ENCODE measurements around the gene GLRX. TPM values are rescaled to one million over a fixed set of nuclear protein-coding genes. Genes with fewer than 3 reads are reported as not detected.

GLRX gene
- total and polyA plus RNA-seq, 10 of the 15 experiments (the other 5 are each of a cell fraction or from before 2014, with no cell fraction given) = 63.0 to 366 (median 186) TPM

DNA sequence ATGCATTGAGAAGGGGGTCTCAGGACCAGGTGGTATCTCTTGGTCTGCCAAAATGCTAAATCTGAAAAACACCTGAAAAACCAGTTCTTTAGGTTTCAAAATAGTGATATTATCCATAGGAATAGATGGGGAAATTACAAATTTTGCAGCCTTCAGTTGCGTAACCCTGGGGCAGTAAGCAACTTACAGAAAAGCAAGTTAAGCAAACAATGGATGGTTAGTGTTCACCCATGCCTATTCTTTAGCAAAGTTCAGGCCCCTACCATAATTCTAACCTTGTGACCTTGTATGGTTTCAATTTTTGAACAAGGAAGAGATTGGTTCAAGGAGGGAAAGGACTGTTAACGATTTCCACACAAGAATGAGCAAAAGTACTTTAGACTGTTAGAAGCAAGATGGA, 24.5 kb downstream of the GLRX start (continued):
- TF ChIP-seq, protein P1, sequence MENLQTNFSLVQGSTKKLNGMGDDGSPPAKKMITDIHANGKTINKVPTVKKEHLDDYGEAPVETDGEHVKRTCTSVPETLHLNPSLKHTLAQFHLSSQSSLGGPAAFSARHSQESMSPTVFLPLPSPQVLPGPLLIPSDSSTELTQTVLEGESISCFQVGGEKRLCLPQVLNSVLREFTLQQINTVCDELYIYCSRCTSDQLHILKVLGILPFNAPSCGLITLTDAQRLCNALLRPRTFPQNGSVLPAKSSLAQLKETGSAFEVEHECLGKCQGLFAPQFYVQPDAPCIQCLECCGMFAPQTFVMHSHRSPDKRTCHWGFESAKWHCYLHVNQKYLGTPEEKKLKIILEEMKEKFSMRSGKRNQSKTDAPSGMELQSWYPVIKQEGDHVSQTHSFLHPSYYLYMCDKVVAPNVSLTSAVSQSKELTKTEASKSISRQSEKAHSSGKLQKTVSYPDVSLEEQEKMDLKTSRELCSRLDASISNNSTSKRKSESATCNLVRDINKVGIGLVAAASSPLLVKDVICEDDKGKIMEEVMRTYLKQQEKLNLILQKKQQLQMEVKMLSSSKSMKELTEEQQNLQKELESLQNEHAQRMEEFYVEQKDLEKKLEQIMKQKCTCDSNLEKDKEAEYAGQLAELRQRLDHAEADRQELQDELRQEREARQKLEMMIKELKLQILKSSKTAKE (IDR thresholded peaks at IDR 0.05; ENCODE audit: low read depth, poor library complexity, severe bottlenecking) = no peak
- TF ChIP-seq CEBPB (IDR thresholded peaks at IDR 0.05; ENCODE audit: borderline replicate concordance in 1 of 2, low read depth in 2 of 2, low read length in 2 of 2) = no peak
- TF ChIP-seq TARDBP (IDR thresholded peaks at IDR 0.05; ENCODE audit: borderline replicate concordance) = no peak
- no peak for TF ChIP-seq MEF2A (IDR thresholded peaks at IDR 0.05; ENCODE audit: insufficient read depth, low read depth, low read length)

DNA sequence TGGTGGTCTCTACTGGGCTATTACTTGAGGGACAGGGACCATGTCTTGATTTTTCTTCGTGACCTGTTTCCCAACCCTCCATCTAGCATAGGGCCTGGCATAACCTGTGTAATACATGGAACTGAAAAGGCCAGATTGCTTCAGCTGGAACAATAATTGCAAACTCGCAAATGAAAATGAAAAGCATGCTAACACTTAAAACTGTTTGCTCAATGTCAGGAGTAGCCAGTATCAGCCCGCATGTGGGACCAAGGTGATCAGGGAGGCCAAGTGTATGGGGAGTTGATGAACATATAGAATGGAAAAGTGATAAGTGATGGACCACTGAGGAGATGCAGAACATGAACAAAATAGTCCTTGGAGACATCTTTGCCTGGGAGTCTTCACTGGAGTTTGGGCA, 25.2 kb downstream of the GLRX start:
- ChIA-PET CTCF (interaction anchor here (1.0 to 1.8 kb wide), 2 partner anchors 11 to 133 kb away, joined by 3 to 5 read pairs; no protein-coding TSS in a partner anchor), RAD21 (ENCODE audit: unreplicated experiment) (no interaction called here), POLR2A (interaction anchor here (1.2 kb wide), 1 partner anchor 24 kb away, joined by 3 read pairs; no protein-coding TSS in a partner anchor), SMC1A (ENCODE audit: uncharacterized antibody, unreplicated experiment) (interaction anchor here (1.3 to 4.9 kb wide), 5 partner anchors 11 to 133 kb away, joined by 3 to 26 read pairs (median 9); partner anchors contain the start of gene GLRX)
- TF ChIP-seq SREBF1 (IDR thresholded peaks at IDR 0.05; ENCODE audit: low read length) (no peak), SMAD1 (IDR thresholded peaks at IDR 0.05; ENCODE audit: low read depth, partially characterized antibody) (no peak), ATF7 (IDR thresholded peaks at IDR 0.05; ENCODE audit: low read depth) (no peak), SUPT20H (IDR thresholded peaks at IDR 0.05; ENCODE audit: borderline replicate concordance, control insufficient read depth, low read depth, low read length) (no peak), SREBF2 (IDR thresholded peaks at IDR 0.05; ENCODE audit: low read length) (no peak), ETV6 (conservative IDR thresholded peaks at IDR 0.05 in 1 of 2, IDR thresholded peaks at IDR 0.05 in 1 of 2; ENCODE audit: borderline replicate concordance in 1 of 2, low read depth in 1 of 2) (no peak), POLR2AphosphoS2 (IDR thresholded peaks at IDR 0.05; ENCODE audit: low read depth, low read length) (no peak)
- TF ChIP-seq, protein P2, sequence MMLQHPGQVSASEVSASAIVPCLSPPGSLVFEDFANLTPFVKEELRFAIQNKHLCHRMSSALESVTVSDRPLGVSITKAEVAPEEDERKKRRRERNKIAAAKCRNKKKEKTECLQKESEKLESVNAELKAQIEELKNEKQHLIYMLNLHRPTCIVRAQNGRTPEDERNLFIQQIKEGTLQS (IDR thresholded peaks at IDR 0.05; ENCODE audit: borderline replicate concordance, extremely low read depth, low read depth, low read length) = no peak
- no peaks in the 10 kb centered on the region for H3K27me3 ChIP-seq (replicated peaks in 1 of 2; ENCODE audit: control insufficient read depth in 2 of 2, insufficient read depth in 2 of 2, low read length in 1 of 2)
- no peak overlapping the region for H3K4me2 ChIP-seq (ENCODE audit: control insufficient read depth, insufficient read depth)
- H3K79me2 ChIP-seq (ENCODE audit: control insufficient read depth, insufficient read depth, low read length) = no peaks in the 10 kb centered on the region
- in situ Hi-C loops (cut with MboI) (no loop called here), intact Hi-C loops (cut with micrococcal nuclease; ENCODE audit: unreplicated experiment) (no loop called here)
- no peak overlapping the region for H3K27ac ChIP-seq (ENCODE audit: control insufficient read depth, insufficient read depth)
- DNase-seq (ENCODE audit: low read depth, low spot score) (no peak), FAIRE-seq (no peak), ATAC-seq (no peak)
- H3K9ac ChIP-seq (ENCODE audit: control insufficient read depth, insufficient read depth, low read length) = no peak overlapping the region
- H4K20me1 ChIP-seq (ENCODE audit: control insufficient read depth, insufficient read depth) = no peaks in the 10 kb centered on the region
- no peaks in the 10 kb centered on the region for H3K4me1 ChIP-seq (ENCODE audit: control insufficient read depth, insufficient read depth, low read length)
- H3K9me3 ChIP-seq (replicated peaks; ENCODE audit: control insufficient read depth, insufficient read depth, low read length) = no peaks in the 10 kb centered on the region; the same call in 2 of the 3 replicates
- H3K4me3 ChIP-seq = no peak overlapping the region
- no peak overlapping the region for H2AFZ ChIP-seq (ENCODE audit: control insufficient read depth, low read depth, low read length)
- no TSS peak for BruUV-seq (replicated peaks)
- H3K36me3 ChIP-seq (ENCODE audit: control insufficient read depth in 2 of 2, insufficient read depth in 2 of 2, low read length in 1 of 2) = no peaks in the 10 kb centered on the region
- 70% methylated on average over 3 of the region's 3 CpGs for WGBS (ENCODE audit: insufficient coverage, insufficient replicate concordance, low lambda C conversion rate, missing lambda C conversion rate)
